SK-N-SH treated with all-trans-retinoic acid at 6 μM for 48 hours (cell line): ENCODE data around the gene MAP3K15.

Experiments
- BACH2 ChIP-seq: fragments of 250-450 bp; sonication (Bioruptor Pico); IDR thresholded peaks from 2 replicates; pipeline ENCODE4 v1.9.0; 2021; ENCODE audit warnings: mild to moderate bottlenecking, borderline replicate concordance
- ESRRG ChIP-seq: fragments of 250-450 bp; sonication (Bioruptor Pico); IDR thresholded peaks from 2 replicates; pipeline ENCODE4 v1.6.1; 2021; ENCODE audit warnings: mild to moderate bottlenecking
- ISL1 ChIP-seq: fragments of 250-450 bp; sonication (Bioruptor Pico); IDR thresholded peaks from 2 replicates; pipeline ENCODE4 v2.1.2; 2022; ENCODE audit warnings: mild to moderate bottlenecking, moderate library complexity
- OSR1 ChIP-seq: fragments of 250-450 bp; sonication (Bioruptor Pico); IDR thresholded peaks from 2 replicates; pipeline ENCODE4 v1.8.0; 2022; ENCODE audit warnings: moderate library complexity, mild to moderate bottlenecking, inconsistent platforms
- PATZ1 ChIP-seq: fragments of 250-450 bp; sonication (Bioruptor Pico); IDR thresholded peaks from 2 replicates; pipeline ENCODE4 v1.8.0; 2020; ENCODE audit warnings: mild to moderate bottlenecking, moderate library complexity, borderline replicate concordance
- POU6F1 ChIP-seq: fragments of 250-450 bp; sonication (Bioruptor Pico); IDR thresholded peaks from 2 replicates; pipeline ENCODE4 v1.8.0; 2021; ENCODE audit warnings: low read depth, mild to moderate bottlenecking, moderate library complexity, borderline replicate concordance
- PPARA ChIP-seq: fragments of 250-450 bp; sonication (Bioruptor Pico); IDR thresholded peaks from 2 replicates; pipeline ENCODE4 v1.5.0; 2020; ENCODE audit warnings: mild to moderate bottlenecking, borderline replicate concordance
- RARB ChIP-seq: fragments of 250-450 bp; sonication (Bioruptor Pico); IDR thresholded peaks from 2 replicates; pipeline ENCODE4 v1.8.0; 2021; ENCODE audit warnings: mild to moderate bottlenecking, moderate library complexity
- SNAI2 ChIP-seq: fragments of 250-450 bp; sonication (Bioruptor Pico); IDR thresholded peaks from 2 replicates; pipeline ENCODE4 v1.5.0; 2020; ENCODE audit warnings: mild to moderate bottlenecking, moderate library complexity
- TSHZ2 ChIP-seq: fragments of 250-450 bp; sonication (Bioruptor Pico); IDR thresholded peaks from 2 replicates; pipeline ENCODE4 v1.5.0; 2020; ENCODE audit warnings: mild to moderate bottlenecking, moderate library complexity
- ZFP3 ChIP-seq: fragments of 250-450 bp; sonication (Bioruptor Pico); IDR thresholded peaks from 2 replicates; pipeline ENCODE4 v1.5.0; 2020; ENCODE audit warnings: mild to moderate bottlenecking, moderate library complexity
- ZNF8 ChIP-seq: fragments of 450-650 bp; formaldehyde crosslinking; IDR thresholded peaks from 2 replicates; pipeline ENCODE4 v1.5.0; 2020; ENCODE audit warnings: mild to moderate bottlenecking, moderate library complexity
- TF ChIP-seq, protein P1 (sequence below): fragments of 250-450 bp; sonication (Bioruptor Pico); IDR thresholded peaks from 2 replicates; pipeline ENCODE4 v1.5.1; 2020; ENCODE audit warnings: low read depth, mild to moderate bottlenecking, moderate library complexity

- TF ChIP-seq SNAI2 (CRISPR knock-in tag) (no peak), ESRRG (CRISPR knock-in tag) (no peak), RARB (CRISPR knock-in tag) (no peak), PATZ1 (CRISPR knock-in tag) (no peak), PPARA (CRISPR knock-in tag) (no peak), OSR1 (CRISPR knock-in tag) (no peak), POU6F1 (no peak), ISL1 (no peak), BACH2 (CRISPR knock-in tag) (no peak), ZNF8 (no peak), ZFP3 (CRISPR knock-in tag) (no peak), TSHZ2 (CRISPR knock-in tag) (no peak)
- TF ChIP-seq, protein P1, sequence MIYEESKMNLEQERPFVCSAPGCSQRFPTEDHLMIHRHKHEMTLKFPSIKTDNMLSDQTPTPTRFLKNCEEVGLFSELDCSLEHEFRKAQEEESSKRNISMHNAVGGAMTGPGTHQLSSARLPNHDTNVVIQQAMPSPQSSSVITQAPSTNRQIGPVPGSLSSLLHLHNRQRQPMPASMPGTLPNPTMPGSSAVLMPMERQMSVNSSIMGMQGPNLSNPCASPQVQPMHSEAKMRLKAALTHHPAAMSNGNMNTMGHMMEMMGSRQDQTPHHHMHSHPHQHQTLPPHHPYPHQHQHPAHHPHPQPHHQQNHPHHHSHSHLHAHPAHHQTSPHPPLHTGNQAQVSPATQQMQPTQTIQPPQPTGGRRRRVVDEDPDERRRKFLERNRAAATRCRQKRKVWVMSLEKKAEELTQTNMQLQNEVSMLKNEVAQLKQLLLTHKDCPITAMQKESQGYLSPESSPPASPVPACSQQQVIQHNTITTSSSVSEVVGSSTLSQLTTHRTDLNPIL = no peak
These were observed 352 bp upstream of the MAP3K15 start for GRCh38 chrX:19515615-19516105.
